ENCODE results near the gene GPRC5B.

DNA sequence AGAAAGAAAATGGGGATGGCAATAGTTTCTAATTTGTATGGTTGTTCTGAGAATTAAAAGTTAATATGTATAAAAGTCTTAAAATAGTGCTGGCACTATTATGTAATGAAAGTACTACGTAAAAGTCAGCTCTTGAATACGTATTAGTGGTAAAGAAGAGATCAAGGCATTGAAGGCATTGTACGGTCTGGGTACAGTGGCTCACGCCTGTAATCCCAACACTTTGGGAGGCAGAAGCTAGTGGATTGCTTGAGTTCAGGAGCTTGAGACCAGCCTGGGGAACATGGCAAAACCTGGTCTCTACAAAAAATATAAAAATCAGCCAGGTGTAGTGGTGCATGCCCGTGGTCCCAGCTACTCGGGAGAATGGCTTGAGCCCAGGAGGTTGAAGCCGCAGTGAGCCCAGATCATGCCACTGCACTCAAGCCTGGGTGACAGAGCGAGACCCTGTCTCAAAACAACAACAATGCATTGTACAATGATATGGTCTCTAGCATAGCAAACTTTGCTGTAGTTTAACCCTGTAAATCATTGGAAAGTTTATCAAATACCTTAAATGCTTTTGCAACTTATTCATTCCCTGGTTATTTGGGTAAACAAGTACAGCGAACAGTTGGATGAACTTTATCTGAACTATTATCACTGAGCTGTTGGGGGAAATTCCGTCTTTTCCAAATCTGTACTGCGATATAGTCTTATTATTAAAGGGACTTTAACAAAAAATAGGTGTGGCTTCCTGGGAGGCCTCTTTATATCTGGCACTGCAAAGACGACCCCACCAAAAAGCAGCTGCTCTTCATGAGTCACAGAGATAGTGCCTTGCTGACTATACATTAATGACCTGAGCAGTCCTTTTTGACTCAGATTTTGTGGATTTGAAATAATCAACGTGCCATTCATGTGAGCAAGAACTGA lies 73.6 kb downstream of the GPRC5B start:
- TF ChIP-seq CTCF (conservative IDR thresholded peaks at IDR 0.05), result no peak
- no peak for TF ChIP-seq EZH2 (IDR thresholded peaks at IDR 0.05; ENCODE audit: low read depth)

Measured in PC-9 (cell line).